ENCODE results near the gene TMEM184B. TPM values are rescaled to one million over a fixed set of nuclear protein-coding genes. Genes with fewer than 3 reads are reported as not detected.

The TMEM184B gene
- total RNA-seq, 4 donors from 2014 or later = 25.4 to 40.7 (median 31.2) TPM

- peak in 1 of 2 donors; percentile 25 for ATAC-seq
- Histone ChIP-seq H3K27ac (peak overlapping the region; percentile 77 to 97 (median 92)), H3K27me3 (no peaks in the 10 kb centered on the region), H3K4me1 (peaks cover 58 to 78% of the 10 kb centered on the region in 2 donors), H3K36me3 (no peaks in the 10 kb centered on the region), H3K9me3 (no peaks in the 10 kb centered on the region), H3K4me3 (no peak overlapping the region)
- intact Hi-C loops (cut with DNase I; ENCODE audit: low total_unique reads) (loop anchor here (10.0 kb wide), 1 partner anchor 533 kb away; the partner anchor contains the start of genes GTPBP1 and JOSD1), in situ Hi-C loops (cut with MboI; ENCODE audit: low sequenced_read_pairs in 4 of 4) (no loop called here)
- no peak for TF ChIP-seq CTCF (IDR thresholded peaks at IDR 0.05 in 4 of 5, conservative IDR thresholded peaks at IDR 0.05 in 1 of 5)
- TF ChIP-seq POLR2A (IDR thresholded peaks at IDR 0.05) = peak; percentile 37 to 40
- peak; percentile 50 to 53 for DNase-seq
Observed at GRCh38 chr22:38171927-38172831, 100.6 kb downstream of the TMEM184B start.

GRCh38 chr22:38170469-38170868 is 102.3 kb downstream of the TMEM184B start:
- Histone ChIP-seq H3K36me3 (peaks cover 0 to 6% of the 10 kb centered on the region in 2 donors), H3K27ac (peak overlapping the region; percentile 20 to 97 (median 92)), H3K27me3 (no peaks in the 10 kb centered on the region), H3K9me3 (no peaks in the 10 kb centered on the region), H3K4me3 (no peak overlapping the region), H3K4me1 (peaks cover 44 to 64% of the 10 kb centered on the region in 2 donors)
- TF ChIP-seq POLR2A (IDR thresholded peaks at IDR 0.05) = no peak
- TF ChIP-seq CTCF (IDR thresholded peaks at IDR 0.05 in 4 of 5, conservative IDR thresholded peaks at IDR 0.05 in 1 of 5) = no peak
- ATAC-seq = no peak
- intact Hi-C loops (cut with DNase I; ENCODE audit: low total_unique reads) (loop anchor here (10.0 kb wide), 1 partner anchor 534 kb away; the partner anchor contains the start of genes GTPBP1 and JOSD1), in situ Hi-C loops (cut with MboI; ENCODE audit: low sequenced_read_pairs in 4 of 4) (no loop called here)
- no peak for DNase-seq

Other genes with a start within 250 kb of the TMEM184B start
- gene PICK1, start 215.6 kb downstream of the TMEM184B start, total RNA-seq = 10 to 100 TPM; 36.4 to 63.8 (median 50.1) TPM
- under 1 TPM in 1 of 4 donors, not detected in 3; 0.42 TPM for gene SLC16A8, start 188.8 kb downstream of the TMEM184B start, total RNA-seq
- gene BAIAP2L2, start 162.3 kb downstream of the TMEM184B start, total RNA-seq = 1 to 10 TPM in 1 of 4 donors, under 1 TPM in 2, not detected in 1; 0.16 to 1.7 (median 0.72) TPM
- gene PLA2G6, start 91.2 kb downstream of the TMEM184B start, total RNA-seq = 10 to 100 TPM in 2 of 4 donors, 1 to 10 TPM in 2; 9.1 to 19.5 (median 12.1) TPM
- 100 to 1,000 TPM in 1 of 4 donors, 10 to 100 TPM in 3; 19.3 to 448 (median 33.4) TPM for gene MAFF, start 71.0 kb downstream of the TMEM184B start, total RNA-seq
- 10 to 100 TPM; 29.8 to 66.3 (median 40.3) TPM for gene CSNK1E, start 44.4 kb upstream of the TMEM184B start, total RNA-seq
- not detected for gene KCNJ4, start 182.2 kb upstream of the TMEM184B start, total RNA-seq
- gene KDELR3, start 195.1 kb upstream of the TMEM184B start, total RNA-seq = 1 to 10 TPM in 2 of 4 donors, under 1 TPM in 1, not detected in 1; 0.34 to 2.0 (median 1.3) TPM
- gene DDX17, start 233.3 kb upstream of the TMEM184B start, total RNA-seq = 100 to 1,000 TPM; 108 to 329 (median 206) TPM

Data from gastrocnemius medialis (tissue), 4 donors.